ENCODE results near the gene LRIG1. TPM values are rescaled to one million over a fixed set of nuclear protein-coding genes. Genes with fewer than 3 reads are reported as not detected.

LRIG1 gene
- total and polyA plus RNA-seq, 10 of the 15 experiments (the other 5 are each of a cell fraction or from before 2014, with no cell fraction given) = 0.84 to 16.4 (median 8.1) TPM

GRCh38 chr3:66411474-66411873 is 89.3 kb downstream of the LRIG1 start (continued):
- TF ChIP-seq HDAC6 (IDR thresholded peaks at IDR 0.05; ENCODE audit: unreplicated experiment) = no peak

DNA sequence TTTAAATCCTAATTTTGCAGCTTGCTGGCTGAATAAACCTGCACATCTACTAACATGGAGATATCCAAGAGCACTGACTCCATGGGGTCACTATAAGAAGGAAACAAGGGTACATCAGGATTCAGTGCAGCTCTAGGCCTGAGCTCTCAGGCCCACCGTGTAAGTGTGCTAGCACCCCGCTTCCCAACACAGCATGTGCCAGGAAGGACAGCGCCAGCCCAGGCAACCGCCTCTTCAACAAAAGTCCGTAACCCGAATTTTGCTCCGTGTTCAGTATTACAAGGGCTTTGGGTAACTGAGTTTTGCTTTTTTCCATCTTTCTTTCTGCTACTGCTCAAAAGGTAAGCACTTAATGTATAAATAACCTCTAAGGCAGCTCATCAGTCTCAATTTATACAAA is 89.8 kb downstream of the LRIG1 start:
- POLR2A ChIA-PET = no interaction called here
- Histone ChIP-seq H3K27ac (ENCODE audit: control insufficient read depth, insufficient read depth) (no peak overlapping the region), H3K9me3 (replicated peaks; ENCODE audit: control insufficient read depth, insufficient read depth, low read length) (no peaks in the 10 kb centered on the region), H3K4me1 (ENCODE audit: control insufficient read depth, insufficient read depth, low read length) (no peaks in the 10 kb centered on the region), H3K36me3 (ENCODE audit: control insufficient read depth in 2 of 2, insufficient read depth in 2 of 2, low read length in 1 of 2) (no peaks in the 10 kb centered on the region; a peak in 1 of 4 replicates), H4K20me1 (ENCODE audit: control insufficient read depth, insufficient read depth) (no peaks in the 10 kb centered on the region), H3K4me3 (no peak overlapping the region), H2AFZ (ENCODE audit: control insufficient read depth, low read depth, low read length) (no peak overlapping the region), H3K27me3 (replicated peaks in 1 of 2; ENCODE audit: control insufficient read depth in 2 of 2, insufficient read depth in 2 of 2, low read length in 1 of 2) (no peaks in the 10 kb centered on the region), H3K4me2 (ENCODE audit: control insufficient read depth, insufficient read depth) (no peak overlapping the region), H3K79me2 (ENCODE audit: control insufficient read depth, insufficient read depth, low read length) (no peaks in the 10 kb centered on the region), H3K9ac (ENCODE audit: control insufficient read depth, insufficient read depth, low read length) (no peak overlapping the region)
- 80% methylated on average over 7 of the region's 7 CpGs for WGBS (ENCODE audit: insufficient coverage, insufficient replicate concordance, low lambda C conversion rate, missing lambda C conversion rate)
- FAIRE-seq (no peak), DNase-seq (ENCODE audit: low read depth, low spot score) (no peak), ATAC-seq (no peak)
- BruUV-seq (replicated peaks) = no TSS peak
- RAD21 ChIA-PET (ENCODE audit: unreplicated experiment) = interaction anchor here (1.0 to 1.4 kb wide), 3 partner anchors 182 to 411 kb away, joined by 3 to 4 read pairs (median 3); no protein-coding TSS in a partner anchor
- intact Hi-C loops (cut with micrococcal nuclease; ENCODE audit: unreplicated experiment) = no loop called here
- SMC1A ChIA-PET (ENCODE audit: uncharacterized antibody, unreplicated experiment) = interaction anchor here (1.5 kb wide), 2 partner anchors 25 to 32 kb away, joined by 3 to 5 read pairs; no protein-coding TSS in a partner anchor
- CTCF ChIA-PET = interaction anchor here (1.0 to 10.7 kb wide), 4 partner anchors 17 to 408 kb away, joined by 3 to 149 read pairs (median 4); no protein-coding TSS in a partner anchor
- in situ Hi-C loops (cut with MboI) = no loop called here
- TF ChIP-seq ZNF274 (IDR thresholded peaks at IDR 0.05; ENCODE audit: insufficient read depth, insufficient read length) = no peak
- no peak for TF ChIP-seq POLR2AphosphoS2 (IDR thresholded peaks at IDR 0.05; ENCODE audit: low read depth, low read length)
- TF ChIP-seq ATF7 (IDR thresholded peaks at IDR 0.05; ENCODE audit: low read depth) = no peak
- TF ChIP-seq PAX5 (IDR thresholded peaks at IDR 0.05; ENCODE audit: borderline replicate concordance, low read depth, low read length) = no peak
- no peak for TF ChIP-seq PRDM15 (CRISPR knock-in tag; IDR thresholded peaks at IDR 0.05)
- TF ChIP-seq SPI1 (IDR thresholded peaks at IDR 0.05; ENCODE audit: borderline replicate concordance, insufficient read depth, low read depth, low read length) = no peak
- TF ChIP-seq HDGF (IDR thresholded peaks at IDR 0.05) = no peak
- no peak for TF ChIP-seq JUND (IDR thresholded peaks at IDR 0.05; ENCODE audit: low read depth, low read length)
- TF ChIP-seq EED (IDR thresholded peaks at IDR 0.05; ENCODE audit: low read depth) = no peak
- TF ChIP-seq SUPT20H (IDR thresholded peaks at IDR 0.05; ENCODE audit: borderline replicate concordance, control insufficient read depth, low read depth, low read length) = no peak
- TF ChIP-seq SRF (IDR thresholded peaks at IDR 0.05; ENCODE audit: low read depth in 2 of 2, low read length in 2 of 2) = no peak
- no peak for TF ChIP-seq MTA3 (IDR thresholded peaks at IDR 0.05; ENCODE audit: borderline replicate concordance, low read length)
- TF ChIP-seq SREBF2 (IDR thresholded peaks at IDR 0.05; ENCODE audit: low read length) = no peak
- TF ChIP-seq SIN3A (IDR thresholded peaks at IDR 0.05; ENCODE audit: low read depth, low read length) = no peak
- no peak for TF ChIP-seq REST (IDR thresholded peaks at IDR 0.05; ENCODE audit: low read depth, low read length)
